ENCODE data around the gene C22orf15.

C22orf15 gene

GRCh38 chr22:23789638-23790037 is 26.8 kb downstream of the C22orf15 start:
- no peak for DNase-seq

DNA sequence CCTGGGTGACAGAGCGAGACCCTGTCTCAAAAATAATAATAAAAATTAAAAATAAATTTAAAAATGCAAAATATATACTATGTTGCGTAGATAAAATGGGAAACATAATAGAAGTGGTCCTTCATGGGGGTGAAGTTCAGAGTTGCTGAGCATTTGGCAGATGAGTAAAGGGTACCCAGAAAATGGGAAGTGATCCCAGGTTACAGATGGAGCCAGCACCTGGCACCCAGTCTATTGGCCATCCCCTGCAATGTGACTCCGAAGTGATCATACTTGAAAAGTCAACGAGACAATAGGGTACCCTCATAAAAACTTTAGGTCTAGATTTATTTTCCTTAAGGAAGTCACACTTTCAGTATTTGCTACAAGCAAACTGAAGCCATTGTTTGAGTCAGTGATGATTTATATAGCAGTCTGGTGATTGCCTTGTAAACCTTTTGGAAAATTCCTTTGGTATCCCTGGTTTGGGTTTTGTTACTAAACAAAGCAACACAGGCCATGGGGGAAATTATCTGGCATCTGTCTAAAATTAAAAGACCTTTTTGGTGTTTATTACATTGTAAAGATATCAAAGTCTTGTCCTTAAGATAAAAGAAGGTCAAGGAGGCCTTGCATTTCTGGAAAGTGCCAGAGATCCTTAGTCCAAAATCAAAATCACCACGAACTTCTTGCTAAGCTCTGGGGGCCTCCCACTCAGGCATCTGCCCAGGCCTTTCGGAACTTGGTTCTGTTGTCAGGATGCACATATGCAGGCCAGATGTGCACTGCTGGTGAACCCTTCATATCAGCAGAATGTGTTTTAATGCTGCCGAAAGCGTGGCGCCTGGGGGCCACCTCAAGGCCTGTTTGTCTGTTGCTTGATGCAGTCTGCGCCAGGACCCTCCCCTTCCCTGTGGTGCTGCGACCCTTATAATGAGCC is 28.3 kb downstream of the C22orf15 start:
- DNase-seq = no peak

DNA sequence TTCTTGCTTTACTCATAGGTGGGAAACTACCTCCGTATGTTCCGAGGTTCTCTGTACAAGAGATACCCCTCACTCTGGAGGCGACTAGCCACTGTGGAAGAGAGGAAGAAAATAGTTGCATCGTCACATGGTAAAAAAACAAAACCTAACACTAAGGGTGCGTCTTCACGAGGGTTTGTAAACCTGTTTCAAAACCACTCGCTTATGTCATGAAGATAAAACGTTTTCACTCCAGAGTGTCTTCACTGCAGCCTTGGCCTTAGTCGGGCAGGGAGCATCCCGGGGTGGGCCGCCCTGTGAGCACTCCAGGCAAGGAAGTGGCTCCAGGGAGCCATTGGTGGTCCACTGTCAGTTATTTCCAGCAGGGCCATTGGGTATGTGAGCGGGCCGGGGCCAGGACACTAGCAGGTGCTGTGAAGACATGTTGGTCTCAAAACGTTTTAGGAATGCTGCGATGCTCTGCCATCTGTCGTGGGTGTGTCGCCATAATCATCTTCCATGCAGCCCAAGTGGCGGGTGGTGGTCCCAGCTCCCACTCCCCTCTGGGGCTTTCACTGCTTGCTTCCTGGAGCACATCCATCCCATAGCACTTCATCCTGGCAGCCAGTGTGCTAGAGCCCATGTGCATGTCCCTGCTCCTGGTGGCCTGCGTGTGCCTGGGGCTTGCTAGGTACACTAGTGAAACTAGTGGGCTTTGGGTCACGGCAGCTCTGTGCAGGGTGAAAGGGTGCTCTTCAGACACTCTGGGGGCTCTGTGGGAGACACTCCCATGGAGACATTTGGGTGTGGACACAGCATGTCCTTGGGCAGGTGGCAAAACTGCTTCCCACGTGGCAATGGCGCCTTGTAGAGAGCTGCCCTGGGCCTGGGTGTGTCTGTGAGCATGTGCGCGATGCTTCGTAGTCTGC is 29.2 kb downstream of the C22orf15 start:
- no peak for DNase-seq

DNA sequence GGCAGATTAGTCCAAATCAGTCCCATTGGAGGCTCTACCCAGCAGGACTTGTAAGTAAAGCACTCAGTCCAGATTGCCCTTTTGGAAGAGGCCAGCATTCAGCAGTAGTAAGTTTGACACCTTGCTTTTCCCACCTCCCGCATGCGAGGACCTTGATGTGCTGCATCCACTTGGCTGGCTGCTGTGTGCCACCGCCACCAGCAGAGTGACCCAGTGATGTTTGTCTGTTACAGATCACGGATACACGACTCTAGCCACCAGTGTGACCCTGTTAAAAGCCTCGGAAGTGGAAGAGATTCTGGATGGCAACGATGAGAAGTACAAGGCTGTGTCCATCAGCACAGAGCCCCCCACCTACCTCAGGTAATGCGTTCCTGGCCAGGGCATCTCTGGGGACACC is 30.5 kb downstream of the C22orf15 start:
- DNase-seq = no peak

DNA sequence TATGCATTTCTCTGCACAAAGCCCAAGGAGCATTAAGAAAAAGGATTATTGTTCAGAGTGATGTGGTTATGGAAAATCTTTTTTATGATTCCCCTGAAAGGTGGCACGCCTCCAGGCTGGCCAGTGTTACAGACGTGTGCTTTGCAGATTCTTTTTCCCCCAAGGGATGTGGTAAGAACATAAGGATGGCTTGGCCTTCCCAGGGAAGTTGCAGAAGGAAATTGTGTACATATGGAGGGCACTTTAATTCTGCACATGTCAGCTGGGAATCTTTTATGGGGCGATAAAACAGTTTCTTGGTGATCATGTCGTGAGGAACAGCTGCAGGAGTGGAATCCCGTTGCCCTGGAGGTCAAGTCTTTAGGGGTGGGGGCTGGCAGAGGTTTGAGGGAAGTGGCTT is 33.7 kb downstream of the C22orf15 start:
- DNase-seq = no peak

GRCh38 chr22:23800297-23801237 is 37.8 kb downstream of the C22orf15 start:
- no peak for DNase-seq

DNA sequence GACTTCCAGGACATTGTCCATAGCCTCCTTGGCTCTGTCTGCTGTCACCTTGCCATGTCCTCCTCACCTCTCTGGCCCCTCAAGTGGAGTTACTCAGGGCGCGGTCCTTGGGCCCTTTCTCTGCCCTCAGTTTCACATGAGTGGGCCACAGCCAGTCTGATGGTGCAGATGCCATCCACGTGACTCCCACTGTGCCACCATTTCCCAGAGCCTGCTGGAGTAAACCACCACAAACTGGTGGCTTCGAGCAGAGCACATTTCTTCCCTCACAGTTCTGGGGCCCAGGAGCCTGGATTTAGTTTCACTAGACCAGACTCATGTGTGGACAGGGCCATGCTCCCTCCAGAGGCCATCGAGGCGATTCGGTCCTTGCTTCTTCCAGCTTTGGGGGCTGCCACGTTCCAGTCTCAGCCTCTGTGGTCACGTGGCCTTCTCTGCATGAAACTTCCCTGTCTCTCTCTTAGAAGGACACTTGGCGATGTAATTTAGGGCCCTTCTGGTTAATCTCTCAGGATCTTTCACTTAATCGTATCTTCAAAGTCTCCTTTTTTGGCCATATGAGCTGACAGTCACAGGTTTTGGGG is 38.5 kb downstream of the C22orf15 start:
- DNase-seq = no peak

GRCh38 chr22:23801886-23802377 is 39.1 kb downstream of the C22orf15 start:
- DNase-seq = no peak

GRCh38 chr22:23803001-23803819 is 40.4 kb downstream of the C22orf15 start:
- no peak for DNase-seq

DNA sequence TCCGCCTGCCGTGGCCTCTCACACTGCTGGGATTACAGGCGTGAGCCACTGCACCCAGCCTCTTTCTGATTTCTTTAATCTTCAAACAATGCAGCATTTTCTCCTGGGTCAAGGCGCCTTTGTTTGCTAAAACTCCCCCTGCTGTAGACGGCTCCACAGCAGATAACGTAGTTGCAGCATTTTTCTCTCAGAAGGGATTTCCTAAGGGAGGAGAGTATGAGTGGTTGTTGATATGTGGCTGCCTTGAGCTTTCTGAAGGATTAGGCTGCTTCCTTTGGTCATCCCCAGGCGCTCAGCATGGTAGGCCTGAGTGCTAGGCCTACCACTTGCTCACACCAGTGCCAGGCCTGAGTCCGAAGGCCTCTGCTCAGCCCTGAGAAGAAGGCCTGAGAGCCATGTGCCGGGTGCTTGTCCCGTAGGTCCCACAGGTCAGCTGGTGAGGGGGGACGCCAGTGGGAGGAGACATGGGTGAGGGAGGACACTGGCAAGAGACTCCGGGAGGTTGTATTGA is 42.0 kb downstream of the C22orf15 start:
- DNase-seq = no peak

DNA sequence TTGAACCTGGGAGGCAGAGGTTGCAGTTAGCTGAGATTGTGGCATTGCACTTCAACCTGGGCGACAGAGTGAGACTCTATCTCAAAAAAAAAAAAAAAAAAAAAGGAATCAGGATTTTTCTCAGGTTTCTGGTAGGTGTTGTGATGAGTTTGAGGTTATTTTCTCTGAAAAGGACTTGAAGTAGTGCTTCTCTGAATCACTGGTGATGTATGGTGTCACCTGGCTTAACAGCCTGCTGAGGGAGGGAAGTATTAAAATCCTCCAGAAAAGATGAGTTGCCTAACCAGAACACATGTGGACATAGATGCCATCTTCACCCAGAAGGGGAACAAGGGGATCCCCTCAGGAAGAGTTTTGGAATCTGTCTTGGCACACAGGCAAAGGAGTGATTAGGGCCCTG is 44.0 kb downstream of the C22orf15 start:
- DNase-seq = no peak

- no peak for DNase-seq
These were observed 49.6 kb downstream of the C22orf15 start for GRCh38 chr22:23812378-23812777.

Data from NCI-H446 (cell line).